Bronchial epithelial cell (primary cell): ENCODE data around the gene BTBD8. TPM values are rescaled to one million over a fixed set of nuclear protein-coding genes. Genes with fewer than 3 reads are reported as not detected.
A peak's percentile ranks its signal among the peaks of the same experiment; 100 is the strongest.

Source experiments
- DNase-seq: peaks from one replicate; pipeline ENCODE4 v3.0.0-alpha.2; 2010; ENCODE audit warnings: low read depth
- FAIRE-seq: peaks from 2 replicates; lab custom pipeline; 2011; peaks lifted over from hg19 to GRCh38; lab: Jason Lieb, UNC
- H3K27me3 ChIP-seq: 2 replicates; pipeline ENCODE4 v1.5.1; 2011; ENCODE audit warnings: low read length; ENCODE audit not compliant: control insufficient read depth, insufficient read depth
- H3K36me3 ChIP-seq: 2 replicates; pipeline ENCODE4 v1.5.1; 2011; ENCODE audit warnings: low read length; ENCODE audit not compliant: control insufficient read depth, insufficient read depth
- H3K4me3 ChIP-seq: 2 replicates; pipeline ENCODE4 v1.5.1; 2011; ENCODE audit warnings: mild to moderate bottlenecking, low read depth, low read length, control low read depth
- CTCF ChIP-seq: IDR thresholded peaks from 2 replicates; pipeline ENCODE4 v1.5.1; 2011; ENCODE audit warnings: mild to moderate bottlenecking, moderate library complexity, low read length, control low read depth, inconsistent platforms; ENCODE audit not compliant: insufficient read depth, severe bottlenecking
- total RNA-seq: library from RNA; depleted of rRNA; stranded (reverse); fragments of >200 nt; gene quantifications from 2 replicates; pipeline ENCODE4 v1.2.1, GENCODE V29; 2014

BTBD8 gene
- total RNA-seq, 1 donor from 2014 or later, result 2.6 TPM

- Histone ChIP-seq H3K27me3 (no peaks in the 10 kb centered on the region), H3K36me3 (no peaks in the 10 kb centered on the region), H3K4me3 (no peak overlapping the region)
- DNase-seq (no peak), FAIRE-seq (no peak)
- TF ChIP-seq CTCF, result no peak
These were observed 138.4 kb downstream of the BTBD8 start for GRCh38 chr1:92218559-92218958.

- Histone ChIP-seq H3K27me3 (no peaks in the 10 kb centered on the region), H3K36me3 (no peaks in the 10 kb centered on the region), H3K4me3 (no peak overlapping the region)
- no peak for TF ChIP-seq CTCF
- FAIRE-seq (no peak), DNase-seq (peak; percentile 44)
These were observed 138.9 kb downstream of the BTBD8 start for GRCh38 chr1:92219028-92219427.

- no peak for FAIRE-seq
These were observed 148.3 kb downstream of the BTBD8 start for GRCh38 chr1:92228401-92228800.

GRCh38 chr1:92230736-92231135 lies 150.6 kb downstream of the BTBD8 start:
- Histone ChIP-seq H3K36me3 (no peaks in the 10 kb centered on the region), H3K27me3 (no peaks in the 10 kb centered on the region), H3K4me3 (no peak overlapping the region)
- no peak for TF ChIP-seq CTCF
- no peak for DNase-seq
- FAIRE-seq, result no peak

More at GRCh38 chr1:92228401-92228800, 148.3 kb downstream of the BTBD8 start:
- Histone ChIP-seq H3K27me3 (no peaks in the 10 kb centered on the region), H3K4me3 (no peak overlapping the region), H3K36me3 (no peaks in the 10 kb centered on the region)
- no peak for TF ChIP-seq CTCF
- no peak for DNase-seq

Other genes starting within 250 kb of the BTBD8 start
- 0.51 and 1.8 TPM in 2 replicates for gene TGFBR3, start 194.2 kb upstream of the BTBD8 start, total RNA-seq
- not detected in 2 replicates for gene BRDT, start 130.9 kb upstream of the BTBD8 start, total RNA-seq
- gene EPHX4, start 50.4 kb upstream of the BTBD8 start, total RNA-seq, result 0.13 and 0.26 TPM in 2 replicates
- 0.13 and 0.26 TPM in 2 replicates for gene SETSIP, start 4.9 kb upstream of the BTBD8 start, total RNA-seq
- gene C1orf146, start 137.6 kb downstream of the BTBD8 start, total RNA-seq, result not detected in 2 replicates
- gene GLMN, start 218.6 kb downstream of the BTBD8 start, total RNA-seq, result 4.5 and 4.7 TPM in 2 replicates
- 4.7 and 5.1 TPM in 2 replicates for gene RPAP2, start 218.7 kb downstream of the BTBD8 start, total RNA-seq